ENCODE measurements around the gene DYNLRB1.

DYNLRB1 gene

DNA sequence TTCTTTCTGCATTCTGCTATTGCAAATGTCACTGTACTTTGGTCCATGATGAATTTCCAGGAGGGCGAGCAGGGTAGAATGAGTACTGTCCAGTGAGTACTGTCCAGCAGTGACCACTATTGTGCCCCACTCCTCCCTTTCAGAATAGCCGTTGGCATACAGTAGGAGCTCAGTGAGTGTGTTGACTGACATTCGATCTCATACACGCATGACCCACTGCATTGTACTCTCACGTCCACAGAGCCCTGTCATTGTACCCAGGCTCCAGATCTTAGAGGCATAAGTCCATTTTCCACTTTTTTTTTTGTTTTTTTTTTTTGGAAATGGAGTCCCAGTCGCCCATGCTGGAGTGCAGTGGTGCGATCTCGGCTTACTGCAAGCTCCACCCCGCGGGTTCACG lies 8.2 kb downstream of the DYNLRB1 start:
- H3K4me3 ChIP-seq (ENCODE audit: low read depth, low read length): no peak overlapping the region
- no peak for DNase-seq (ENCODE audit: low read depth)
- TF ChIP-seq, protein P1, sequence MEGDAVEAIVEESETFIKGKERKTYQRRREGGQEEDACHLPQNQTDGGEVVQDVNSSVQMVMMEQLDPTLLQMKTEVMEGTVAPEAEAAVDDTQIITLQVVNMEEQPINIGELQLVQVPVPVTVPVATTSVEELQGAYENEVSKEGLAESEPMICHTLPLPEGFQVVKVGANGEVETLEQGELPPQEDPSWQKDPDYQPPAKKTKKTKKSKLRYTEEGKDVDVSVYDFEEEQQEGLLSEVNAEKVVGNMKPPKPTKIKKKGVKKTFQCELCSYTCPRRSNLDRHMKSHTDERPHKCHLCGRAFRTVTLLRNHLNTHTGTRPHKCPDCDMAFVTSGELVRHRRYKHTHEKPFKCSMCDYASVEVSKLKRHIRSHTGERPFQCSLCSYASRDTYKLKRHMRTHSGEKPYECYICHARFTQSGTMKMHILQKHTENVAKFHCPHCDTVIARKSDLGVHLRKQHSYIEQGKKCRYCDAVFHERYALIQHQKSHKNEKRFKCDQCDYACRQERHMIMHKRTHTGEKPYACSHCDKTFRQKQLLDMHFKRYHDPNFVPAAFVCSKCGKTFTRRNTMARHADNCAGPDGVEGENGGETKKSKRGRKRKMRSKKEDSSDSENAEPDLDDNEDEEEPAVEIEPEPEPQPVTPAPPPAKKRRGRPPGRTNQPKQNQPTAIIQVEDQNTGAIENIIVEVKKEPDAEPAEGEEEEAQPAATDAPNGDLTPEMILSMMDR (IDR thresholded peaks at IDR 0.05; ENCODE audit: control insufficient read depth, extremely low read depth, insufficient read depth): no peak

DNA sequence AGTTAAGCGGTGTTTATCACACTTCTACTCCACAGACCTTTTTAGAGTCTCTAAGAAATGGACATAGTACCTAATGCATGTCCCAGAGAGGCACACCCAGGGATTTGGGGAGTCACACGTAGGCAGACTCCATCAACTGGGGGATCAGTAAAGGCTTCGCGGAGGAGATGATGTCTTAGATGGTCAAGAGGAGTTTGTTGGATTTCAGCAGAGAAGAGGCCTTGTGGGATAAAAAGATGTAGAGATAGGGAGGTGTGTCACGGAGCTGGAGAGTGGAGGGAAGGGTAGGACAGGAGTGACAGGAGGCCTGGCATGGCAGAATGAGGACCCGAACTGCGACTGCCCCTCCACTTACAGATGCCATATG lies 9.1 kb downstream of the DYNLRB1 start:
- H3K4me3 ChIP-seq (ENCODE audit: low read depth, low read length): peak overlapping the region; percentile 32
- TF ChIP-seq, protein P1 (IDR thresholded peaks at IDR 0.05; ENCODE audit: control insufficient read depth, extremely low read depth, insufficient read depth): no peak
- DNase-seq (ENCODE audit: low read depth): no peak

DNA sequence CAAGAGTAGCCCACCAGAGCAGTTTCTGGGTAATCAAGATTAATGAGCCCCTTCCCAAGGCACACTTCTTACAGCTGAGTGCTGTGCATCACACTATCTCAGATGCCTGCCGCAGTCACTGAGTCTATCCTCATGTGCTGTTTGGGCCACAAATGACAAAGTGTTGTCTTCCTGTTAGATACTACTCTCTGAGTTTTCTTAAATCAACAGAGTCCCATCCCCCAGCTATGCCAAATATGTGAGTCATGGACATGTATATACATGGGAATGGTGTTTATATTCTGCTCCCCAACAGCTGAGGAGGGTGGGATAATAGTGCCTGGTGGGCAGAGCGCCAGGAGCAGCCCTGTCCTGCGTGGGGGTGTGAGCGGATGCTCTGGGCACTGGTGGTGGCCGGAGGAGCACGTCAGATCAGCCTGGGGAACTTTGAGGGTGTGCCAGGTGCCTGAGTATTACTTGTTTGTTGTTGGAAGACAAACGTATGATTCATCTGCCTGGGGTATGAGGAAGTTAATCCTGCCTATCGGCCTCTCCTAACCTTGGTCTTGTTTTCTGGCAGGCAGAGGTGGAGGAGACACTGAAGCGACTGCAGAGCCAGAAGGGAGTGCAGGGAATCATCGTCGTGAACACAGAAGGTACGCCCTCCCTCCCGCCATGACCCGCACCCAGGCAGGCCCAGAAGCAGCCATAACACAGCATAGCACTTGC lies 9.6 kb downstream of the DYNLRB1 start:
- peak; percentile 99 for DNase-seq (ENCODE audit: low read depth)
- TF ChIP-seq, protein P1 (IDR thresholded peaks at IDR 0.05; ENCODE audit: control insufficient read depth, extremely low read depth, insufficient read depth): no peak
- peak overlapping the region; percentile 32 for H3K4me3 ChIP-seq (ENCODE audit: low read depth, low read length)

DNA sequence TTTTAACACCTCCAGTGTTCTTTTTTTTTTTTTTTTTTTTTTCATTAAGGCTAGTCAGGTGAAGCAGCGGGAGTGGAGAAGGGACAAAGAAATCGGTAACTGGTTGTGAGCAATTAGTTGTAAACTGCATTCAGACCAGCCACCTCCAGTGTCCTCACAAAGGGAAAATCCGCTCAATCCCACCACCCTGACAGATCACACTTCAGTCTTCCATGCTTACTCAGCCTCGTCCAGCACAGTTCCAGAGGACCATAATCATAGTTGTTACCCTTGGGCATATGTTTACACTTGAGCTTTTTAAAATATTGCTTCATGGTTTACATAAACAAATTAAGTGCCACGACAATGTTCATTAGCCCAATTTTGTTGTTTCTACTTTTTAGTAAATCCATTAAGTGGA lies 10.2 kb downstream of the DYNLRB1 start:
- TF ChIP-seq, protein P1 (IDR thresholded peaks at IDR 0.05; ENCODE audit: control insufficient read depth, extremely low read depth, insufficient read depth): no peak

DNA sequence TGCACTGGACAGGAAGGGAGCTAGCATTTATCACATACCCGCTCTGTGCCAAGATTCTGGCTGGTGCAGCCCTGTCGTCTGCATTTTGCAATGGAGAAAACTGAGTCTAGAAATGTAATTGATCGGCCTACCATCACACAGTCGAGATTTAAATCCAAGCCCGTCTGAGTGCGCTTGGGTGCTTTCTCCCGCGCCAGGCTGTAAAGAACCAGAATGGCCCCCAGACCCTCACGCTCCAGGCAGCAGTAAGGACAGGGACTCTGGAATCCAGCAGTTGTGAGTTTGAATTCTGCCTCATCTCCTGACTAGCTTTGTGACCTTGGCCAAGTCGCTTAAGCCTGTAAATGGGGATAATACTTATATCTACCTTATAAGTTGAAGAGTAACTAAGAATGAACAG lies 10.8 kb downstream of the DYNLRB1 start:
- no peak overlapping the region for H3K4me3 ChIP-seq (ENCODE audit: low read depth, low read length)
- TF ChIP-seq, protein P1 (IDR thresholded peaks at IDR 0.05; ENCODE audit: control insufficient read depth, extremely low read depth, insufficient read depth): no peak
- DNase-seq (ENCODE audit: low read depth): no peak

More for the DNA sequence above, 10.2 kb downstream of the DYNLRB1 start:
- peak overlapping the region; percentile 28 for H3K4me3 ChIP-seq (ENCODE audit: low read depth, low read length)
- DNase-seq (ENCODE audit: low read depth): no peak

DNA sequence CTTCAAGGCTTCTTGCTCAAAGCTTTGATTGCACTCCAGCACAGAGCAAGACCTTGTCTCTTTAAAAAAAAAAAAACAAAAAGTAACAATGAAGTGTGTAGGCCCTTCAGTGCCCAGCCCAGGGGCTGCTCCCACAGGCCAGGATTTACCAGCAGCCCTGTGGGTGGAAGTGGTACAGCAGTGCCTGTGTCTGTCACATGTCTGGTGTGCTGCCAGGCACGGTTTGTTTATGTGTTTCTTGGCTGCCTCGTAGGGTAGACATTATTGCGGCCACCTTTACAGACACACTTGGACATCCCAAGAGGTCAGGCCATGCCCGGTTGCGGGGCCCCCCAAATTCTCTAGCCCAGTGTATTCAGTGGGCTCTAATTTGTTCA lies 12.7 kb downstream of the DYNLRB1 start:
- no peak overlapping the region for H3K4me3 ChIP-seq (ENCODE audit: low read depth, low read length)
- peak; percentile 78 for DNase-seq (ENCODE audit: low read depth)
- TF ChIP-seq, protein P1 (IDR thresholded peaks at IDR 0.05; ENCODE audit: control insufficient read depth, extremely low read depth, insufficient read depth): no peak

DNA sequence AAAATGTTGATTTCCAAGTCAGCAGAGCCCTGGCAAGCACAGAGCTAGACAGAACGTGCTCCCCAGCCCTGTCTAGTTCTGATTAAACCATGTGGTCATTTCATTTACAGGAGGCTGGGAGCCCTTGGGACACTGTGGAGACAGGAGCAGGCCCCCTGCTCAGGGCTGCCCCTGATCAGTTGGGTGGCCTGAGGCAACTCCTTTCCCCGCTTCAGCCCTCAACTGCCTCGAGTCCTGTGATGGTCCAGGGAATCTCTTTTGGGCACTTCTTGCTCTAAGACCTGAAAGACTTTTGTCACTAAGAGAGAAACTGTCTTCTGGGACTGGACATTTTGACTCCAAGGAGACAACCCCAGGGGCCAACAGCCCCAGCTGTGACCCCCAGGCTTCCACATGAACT lies 13.5 kb downstream of the DYNLRB1 start:
- DNase-seq (ENCODE audit: low read depth): no peak
- TF ChIP-seq, protein P1 (IDR thresholded peaks at IDR 0.05; ENCODE audit: control insufficient read depth, extremely low read depth, insufficient read depth): no peak
- no peak overlapping the region for H3K4me3 ChIP-seq (ENCODE audit: low read depth, low read length)

All from LNCaP clone FGC (cell line).